Omental fat pad (tissue), 4 donors: ENCODE data around the gene MBLAC1. TPM values are rescaled to one million over a fixed set of nuclear protein-coding genes. Genes with fewer than 3 reads are reported as not detected.

ENCODE experiments used
- ATAC-seq: fragments of 150-250 bp; one replicate; pipeline ENCODE4 v1.9.1; 2016; ENCODE audit warnings: mild to moderate bottlenecking, moderate library complexity; ENCODE audit not compliant: low FRiP score
- DNase-seq: peaks from one replicate; pipeline ENCODE4 v3.0.0-alpha.2; 2019; ENCODE audit warnings: low spot score
- CTCF ChIP-seq, 3 donors: fragments of 450-650 bp; IDR thresholded peaks; one replicate each; pipeline ENCODE4 v1.5.1; 2016 to 2017; ENCODE audit warnings: antibody characterized with exemption in 3 of 3, mild to moderate bottlenecking in 3 of 3, moderate library complexity in 2 of 3
- total RNA-seq, 4 donors: library from RNA; depleted of rRNA; stranded (reverse); fragments of >200 nt; gene quantifications; one replicate each; pipeline ENCODE4 v1.1.0, GENCODE V29; 2016

The MBLAC1 gene
- total RNA-seq, 4 donors from 2014 or later, result 1.3 to 2.9 (median 1.7) TPM

- no peak for TF ChIP-seq CTCF (IDR thresholded peaks at IDR 0.05)
- ATAC-seq (no peak), DNase-seq (no peak)
Observed at GRCh38 chr7:100091411-100092181, 35.2 kb upstream of the MBLAC1 start.

GRCh38 chr7:100093054-100093453 is 33.7 kb upstream of the MBLAC1 start:
- no peak for DNase-seq

DNA sequence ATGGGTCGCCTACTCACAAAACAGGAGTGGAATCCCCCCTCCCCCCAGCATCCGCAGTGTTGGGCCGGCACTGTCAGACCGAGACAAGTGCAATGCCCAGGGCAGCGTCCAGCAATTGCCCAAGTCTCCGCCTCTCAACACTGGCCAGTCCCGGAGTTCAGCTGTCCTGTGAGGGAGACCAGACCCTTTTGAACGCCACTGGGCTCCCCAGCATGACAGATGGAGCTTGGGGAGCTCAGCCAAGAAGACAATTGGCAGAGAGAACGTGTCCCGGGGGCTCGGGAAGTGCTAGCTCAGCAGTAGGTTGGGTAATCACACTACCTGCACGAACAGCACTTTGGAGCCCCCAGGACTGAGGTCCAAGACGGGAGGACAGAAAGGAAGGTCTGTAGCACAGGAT is 33.3 kb upstream of the MBLAC1 start:
- ATAC-seq (no peak), DNase-seq (no peak)
- no peak for TF ChIP-seq CTCF (IDR thresholded peaks at IDR 0.05)

More at GRCh38 chr7:100093054-100093453, 33.7 kb upstream of the MBLAC1 start:
- TF ChIP-seq CTCF (IDR thresholded peaks at IDR 0.05), result no peak
- ATAC-seq, result no peak

DNA sequence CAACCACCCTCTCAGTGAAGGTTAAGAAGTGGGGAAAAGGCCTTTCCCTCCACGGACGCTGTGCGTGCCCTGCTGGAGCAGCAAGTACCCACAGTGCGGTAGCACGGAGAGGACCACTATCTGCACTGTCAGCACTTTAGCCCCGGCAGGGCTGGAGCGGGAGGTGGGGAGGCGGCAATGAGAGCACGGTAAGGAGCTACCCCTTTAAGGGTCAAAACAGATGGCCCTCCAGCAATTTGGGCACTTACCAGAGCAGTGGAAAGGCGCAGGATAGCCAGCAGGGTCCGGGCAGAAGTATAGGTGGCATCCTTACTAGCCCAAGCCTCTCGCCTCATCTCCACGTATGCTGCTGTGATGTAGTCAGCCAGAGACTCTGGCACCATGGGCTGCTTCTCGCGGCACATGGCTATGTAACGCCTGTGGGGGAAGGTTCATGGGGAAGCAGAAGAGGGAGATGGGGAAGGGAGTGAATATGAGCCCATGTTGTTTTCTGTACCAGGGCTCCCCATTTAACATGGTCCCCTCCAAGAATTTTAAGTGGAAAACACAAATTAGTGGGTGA is 32.8 kb upstream of the MBLAC1 start:
- ATAC-seq, result no peak
- no peak for DNase-seq
- TF ChIP-seq CTCF (IDR thresholded peaks at IDR 0.05), result no peak

DNA sequence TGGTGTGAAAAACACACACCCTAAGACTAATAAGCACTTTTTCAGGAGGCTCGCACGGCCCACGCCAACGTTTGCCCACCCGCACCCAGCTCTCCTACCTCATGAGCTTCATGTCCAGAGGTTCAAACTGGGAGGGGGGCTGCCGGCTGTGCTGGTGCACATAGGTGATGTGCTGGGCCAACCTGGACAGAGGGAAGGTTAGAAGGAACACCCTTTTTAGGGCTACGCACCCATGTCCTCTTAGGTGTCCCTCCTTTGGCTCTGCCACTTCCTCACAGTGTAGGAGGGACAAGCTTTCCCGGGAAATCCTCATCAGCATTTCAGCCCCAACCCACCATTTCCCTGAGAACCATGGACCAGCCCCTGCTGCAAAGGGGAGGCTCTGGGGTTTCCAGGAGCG is 31.5 kb upstream of the MBLAC1 start:
- ATAC-seq (no peak), DNase-seq (no peak)
- no peak for TF ChIP-seq CTCF (IDR thresholded peaks at IDR 0.05)

DNA sequence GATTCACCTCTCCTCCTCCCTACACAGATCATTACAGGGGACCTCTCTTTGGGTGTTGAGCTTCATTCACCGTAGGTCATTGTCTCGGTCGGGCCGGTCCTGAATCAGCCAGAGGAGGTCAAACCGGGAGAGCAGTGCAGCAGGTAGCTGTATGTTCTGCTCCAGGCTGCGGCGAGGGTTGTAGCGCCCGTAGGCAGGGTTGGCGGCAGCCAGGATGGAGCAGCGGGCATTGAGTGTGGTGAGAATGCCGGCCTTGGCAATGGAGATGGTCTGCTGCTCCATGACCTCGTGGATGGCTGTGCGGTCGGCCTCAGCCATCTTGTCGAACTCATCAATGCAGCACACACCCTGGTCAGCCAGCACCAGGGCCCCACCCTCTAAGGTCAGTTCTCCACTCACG is 31.1 kb upstream of the MBLAC1 start:
- no peak for ATAC-seq

More for the DNA sequence above, 31.1 kb upstream of the MBLAC1 start:
- DNase-seq, result no peak
- TF ChIP-seq CTCF (IDR thresholded peaks at IDR 0.05), result no peak
